Activated CD8-positive, alpha-beta T cell treated with anti-CD3 and anti-CD28 coated beads, Interleukin-2, amount 10 ng/mL, durations not matched to agents 7 days and 5 days (primary cell): ENCODE measurements around the gene MCC. TPM values are rescaled to one million over a fixed set of nuclear protein-coding genes. Genes with fewer than 3 reads are reported as not detected.

ENCODE experiments used
- ATAC-seq: fragments of 150-1000 bp; cut with Tn5 transposase; one replicate; pipeline ENCODE4 v1.10.0; 2021; ENCODE audit warnings: moderate library complexity
- CTCF ChIA-PET: fragments of 350-600 bp; sonication (Branson Sonifier 250); formaldehyde crosslinking; loops from one replicate; lab custom pipeline; 2021; ENCODE audit warnings: antibody characterized with exemption; lab: Charles Lee
- POLR2A ChIA-PET: fragments of 350-600 bp; sonication (Branson Sonifier 250); formaldehyde crosslinking; loops from one replicate; lab custom pipeline; 2021; ENCODE audit warnings: antibody characterized with exemption; lab: Charles Lee
- DNase-seq: peaks from one replicate; pipeline ENCODE4 v3.0.0-alpha.2; 2020
- H3K27ac Mint-ChIP-seq: one replicate; pipeline ENCODE4 v1.8.0; 2021; ENCODE audit warnings: mild to moderate bottlenecking, mixed read lengths
- H3K27me3 Mint-ChIP-seq: one replicate; pipeline ENCODE4 v1.8.0; 2021; ENCODE audit warnings: low read depth, mixed read lengths
- H3K36me3 Mint-ChIP-seq: one replicate; pipeline ENCODE4 v1.8.0; 2021; ENCODE audit warnings: low read depth, mixed read lengths
- H3K4me1 Mint-ChIP-seq: one replicate; pipeline ENCODE4 v1.8.0; 2021; ENCODE audit warnings: low read depth, mixed read lengths
- H3K4me3 Mint-ChIP-seq: one replicate; pipeline ENCODE4 v1.8.0; 2021; ENCODE audit warnings: mild to moderate bottlenecking, mixed read lengths
- H3K9me3 Mint-ChIP-seq: one replicate; pipeline ENCODE4 v1.8.0; 2022; ENCODE audit warnings: mixed read lengths; ENCODE audit not compliant: insufficient read depth
- total RNA-seq, 2 experiments: library from RNA; stranded (reverse); gene quantifications; one replicate each; pipeline ENCODE4 v1.2.3, GENCODE V29; 2021

MCC gene
- total RNA-seq, 2 experiments from 2014 or later: 7.6 to 8.0 TPM

- ATAC-seq: no peak
- Mint-ChIP-seq H3K27ac (no peak overlapping the region), H3K4me3 (no peak overlapping the region), H3K9me3 (no peaks in the 10 kb centered on the region), H3K36me3 (peaks cover 4% of the 10 kb centered on the region), H3K4me1 (no peaks in the 10 kb centered on the region), H3K27me3 (peaks cover 3% of the 10 kb centered on the region)
- DNase-seq: no peak
- ChIA-PET CTCF (interaction anchor here (1.5 kb wide), 1 partner anchor 20 kb away, joined by 4 read pairs; no protein-coding TSS in a partner anchor), POLR2A (interaction anchor here (0.6 kb wide), 1 partner anchor 58 kb away, joined by 3 read pairs; no protein-coding TSS in a partner anchor)
Measured at GRCh38 chr5:113359419-113359818, 128.8 kb downstream of the MCC start.

GRCh38 chr5:113358696-113359095 is 129.6 kb downstream of the MCC start:
- Mint-ChIP-seq H3K4me3 (no peak overlapping the region), H3K27ac (no peak overlapping the region), H3K9me3 (no peaks in the 10 kb centered on the region), H3K27me3 (peaks cover 3% of the 10 kb centered on the region), H3K4me1 (no peaks in the 10 kb centered on the region), H3K36me3 (peaks cover 3% of the 10 kb centered on the region)
- ChIA-PET POLR2A (no interaction called here), CTCF (interaction anchor here (1.5 kb wide), 1 partner anchor 21 kb away, joined by 4 read pairs; no protein-coding TSS in a partner anchor)
- ATAC-seq (no peak), DNase-seq (no peak)

DNA sequence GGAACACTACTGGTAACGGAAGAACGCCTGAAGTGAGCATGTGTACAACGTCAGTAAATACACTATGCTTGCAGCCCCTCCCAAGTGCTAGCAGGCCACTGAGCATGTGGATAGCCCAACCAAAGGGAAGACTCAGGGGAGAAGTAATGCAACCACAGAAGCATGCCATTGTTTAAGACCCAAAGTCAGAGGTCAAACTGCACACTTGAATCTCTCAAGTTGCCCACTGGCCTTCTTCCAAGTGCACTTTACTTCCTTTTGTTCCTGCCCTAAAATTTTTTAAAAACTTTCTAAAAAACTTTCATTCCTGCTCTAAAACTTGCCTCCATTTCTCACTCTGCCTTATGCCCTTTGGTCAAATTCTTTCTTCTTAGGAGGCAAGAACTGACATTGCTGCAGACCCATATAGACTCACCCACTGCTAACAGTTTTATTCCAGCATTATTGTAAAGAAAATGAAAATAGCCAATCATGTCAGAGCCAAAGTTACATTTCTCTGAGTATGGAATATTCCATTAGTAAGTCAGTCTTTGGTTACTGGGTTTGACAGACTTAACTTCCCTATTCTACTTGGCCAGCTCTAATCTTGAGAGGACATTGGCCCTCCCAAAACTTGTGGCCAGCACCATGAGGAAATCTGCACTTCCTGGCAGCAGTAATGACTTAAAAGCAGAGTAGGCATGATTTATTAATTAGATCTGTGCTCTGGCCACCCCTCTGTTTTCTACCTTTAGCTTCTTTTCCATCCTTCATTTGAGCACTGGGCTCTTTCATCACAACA is 130.4 kb downstream of the MCC start:
- ChIA-PET CTCF (interaction anchor here (1.5 kb wide), 1 partner anchor 22 kb away, joined by 4 read pairs; no protein-coding TSS in a partner anchor), POLR2A (no interaction called here)
- no peak for ATAC-seq
- H3K36me3 Mint-ChIP-seq: no peaks in the 10 kb centered on the region
- no peaks in the 10 kb centered on the region for H3K4me1 Mint-ChIP-seq
- no peaks in the 10 kb centered on the region for H3K9me3 Mint-ChIP-seq
- H3K27me3 Mint-ChIP-seq: peaks cover 6% of the 10 kb centered on the region
- H3K4me3 Mint-ChIP-seq: no peak overlapping the region
- no peak for DNase-seq
- H3K27ac Mint-ChIP-seq: no peak overlapping the region

GRCh38 chr5:113356487-113356886 is 131.8 kb downstream of the MCC start:
- no peaks in the 10 kb centered on the region for H3K36me3 Mint-ChIP-seq
- H3K27ac Mint-ChIP-seq: no peak overlapping the region
- ATAC-seq: no peak
- no peak for DNase-seq
- H3K4me1 Mint-ChIP-seq: no peaks in the 10 kb centered on the region
- H3K27me3 Mint-ChIP-seq: peaks cover 7% of the 10 kb centered on the region
- ChIA-PET CTCF (no interaction called here), POLR2A (no interaction called here)
- no peak overlapping the region for H3K4me3 Mint-ChIP-seq
- H3K9me3 Mint-ChIP-seq: no peaks in the 10 kb centered on the region

- no peak overlapping the region for H3K4me3 Mint-ChIP-seq
- H3K27ac Mint-ChIP-seq: no peak overlapping the region
- no peaks in the 10 kb centered on the region for H3K9me3 Mint-ChIP-seq
- DNase-seq (no peak), ATAC-seq (no peak)
- ChIA-PET CTCF (no interaction called here), POLR2A (no interaction called here)
- H3K36me3 Mint-ChIP-seq: no peaks in the 10 kb centered on the region
- H3K4me1 Mint-ChIP-seq: no peaks in the 10 kb centered on the region
- H3K27me3 Mint-ChIP-seq: peaks cover 24% of the 10 kb centered on the region
Measured at GRCh38 chr5:113354055-113354454, 134.2 kb downstream of the MCC start.

DNA sequence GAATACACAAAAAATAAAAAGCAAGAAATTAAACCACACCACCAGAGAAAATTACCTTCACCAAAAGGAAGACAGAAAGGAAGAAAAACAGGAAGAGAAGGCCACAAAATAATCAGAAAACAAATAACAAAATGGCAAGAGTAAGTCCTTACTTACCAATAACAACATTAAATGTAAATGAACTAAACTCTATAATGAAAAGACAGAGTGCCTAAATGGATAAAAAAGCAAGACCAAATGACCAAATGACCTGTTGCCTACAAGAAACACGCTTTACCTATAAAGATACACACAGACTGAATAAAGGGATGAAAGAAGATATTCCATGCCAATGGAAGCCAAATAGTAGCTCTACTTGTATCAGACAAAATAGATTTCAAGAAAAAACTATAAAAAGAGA is 140.7 kb downstream of the MCC start:
- ChIA-PET POLR2A (no interaction called here), CTCF (no interaction called here)
- Mint-ChIP-seq H3K4me3 (no peak overlapping the region), H3K4me1 (no peaks in the 10 kb centered on the region), H3K9me3 (no peaks in the 10 kb centered on the region), H3K36me3 (no peaks in the 10 kb centered on the region), H3K27me3 (peaks cover 43% of the 10 kb centered on the region), H3K27ac (no peak overlapping the region)
- DNase-seq (no peak), ATAC-seq (no peak)

GRCh38 chr5:113344973-113345940 is 143.0 kb downstream of the MCC start:
- POLR2A ChIA-PET: no interaction called here
- CTCF ChIA-PET: interaction anchor here (0.6 kb wide), 1 partner anchor 255 kb away, joined by 3 read pairs; no protein-coding TSS in a partner anchor
- no peaks in the 10 kb centered on the region for H3K36me3 Mint-ChIP-seq

GRCh38 chr5:113343343-113343742 is 144.9 kb downstream of the MCC start:
- Mint-ChIP-seq H3K36me3 (no peaks in the 10 kb centered on the region), H3K27me3 (peaks cover 21% of the 10 kb centered on the region), H3K4me1 (peaks cover 11% of the 10 kb centered on the region), H3K4me3 (no peak overlapping the region), H3K27ac (no peak overlapping the region), H3K9me3 (no peaks in the 10 kb centered on the region)
- no peak for DNase-seq
- ChIA-PET POLR2A (no interaction called here), CTCF (interaction anchor here (2.0 kb wide), 1 partner anchor 36 kb away, joined by 6 read pairs; no protein-coding TSS in a partner anchor)
- ATAC-seq: no peak

More at GRCh38 chr5:113344973-113345940, 143.0 kb downstream of the MCC start:
- ATAC-seq (no peak), DNase-seq (no peak)
- peaks cover 11% of the 10 kb centered on the region for H3K4me1 Mint-ChIP-seq
- no peak overlapping the region for H3K27ac Mint-ChIP-seq
- no peaks in the 10 kb centered on the region for H3K9me3 Mint-ChIP-seq
- peaks cover 36% of the 10 kb centered on the region for H3K27me3 Mint-ChIP-seq
- no peak overlapping the region for H3K4me3 Mint-ChIP-seq

DNA sequence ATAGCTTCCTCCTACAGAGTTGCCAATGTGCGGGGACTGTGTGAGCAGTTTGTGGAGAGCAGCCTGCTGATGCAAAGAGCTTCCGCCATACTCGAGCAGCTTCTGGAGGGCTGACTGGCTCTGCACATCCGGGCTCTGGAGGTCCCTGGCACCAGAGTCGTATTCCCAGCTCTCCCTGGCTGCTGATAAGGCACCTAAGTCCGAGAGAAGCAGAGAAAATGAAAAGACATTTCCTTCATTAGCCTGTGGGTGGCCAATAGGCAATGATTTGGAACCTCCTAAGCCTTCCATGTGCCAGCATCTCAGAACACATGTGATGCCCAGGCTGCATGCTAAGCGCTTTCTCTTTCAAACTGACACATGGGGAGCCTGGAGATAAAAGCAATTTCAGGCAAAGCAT is 147.7 kb downstream of the MCC start:
- peaks cover 30% of the 10 kb centered on the region for H3K4me1 Mint-ChIP-seq
- peaks cover 11% of the 10 kb centered on the region for H3K27me3 Mint-ChIP-seq
- no peak overlapping the region for H3K27ac Mint-ChIP-seq
- ChIA-PET POLR2A (no interaction called here), CTCF (interaction anchor here (1.3 to 2.0 kb wide), 4 partner anchors 11 to 344 kb away, joined by 4 to 7 read pairs (median 4); no protein-coding TSS in a partner anchor)
- ATAC-seq (no peak), DNase-seq (no peak)
- H3K4me3 Mint-ChIP-seq: no peak overlapping the region
- no peaks in the 10 kb centered on the region for H3K9me3 Mint-ChIP-seq
- H3K36me3 Mint-ChIP-seq: no peaks in the 10 kb centered on the region

DNA sequence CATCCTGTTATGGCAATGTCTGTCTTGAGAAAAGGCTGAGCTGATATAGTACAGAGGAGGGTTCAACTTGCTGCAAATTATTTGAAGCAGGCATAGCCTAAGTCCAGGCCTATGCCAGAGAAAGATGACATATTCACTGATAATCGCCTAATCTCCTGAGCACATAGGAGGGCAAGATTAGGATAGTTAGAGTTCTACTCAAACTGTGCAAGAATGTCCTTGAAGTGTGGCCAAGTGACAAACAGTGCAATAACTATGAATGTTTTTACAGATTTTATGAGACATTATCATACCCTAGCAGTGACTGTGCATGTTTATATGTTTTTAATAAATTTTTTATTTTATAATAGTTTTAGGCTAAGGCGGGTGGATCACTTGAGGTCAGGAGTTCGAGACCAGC is 149.6 kb downstream of the MCC start:
- Mint-ChIP-seq H3K9me3 (no peaks in the 10 kb centered on the region), H3K27me3 (peaks cover 10% of the 10 kb centered on the region), H3K36me3 (no peaks in the 10 kb centered on the region), H3K4me1 (peaks cover 38% of the 10 kb centered on the region), H3K4me3 (no peak overlapping the region), H3K27ac (no peak overlapping the region)
- ATAC-seq (no peak), DNase-seq (no peak)
- POLR2A ChIA-PET: no interaction called here
- CTCF ChIA-PET: interaction anchor here (1.1 to 8.3 kb wide), 3 partner anchors 174 to 343 kb away, joined by 3 to 129 read pairs (median 90); partner anchors contain the start of gene YTHDC2

- POLR2A ChIA-PET: no interaction called here
- no peak overlapping the region for H3K4me3 Mint-ChIP-seq
- DNase-seq (no peak), ATAC-seq (no peak)
- H3K36me3 Mint-ChIP-seq: no peaks in the 10 kb centered on the region
- H3K9me3 Mint-ChIP-seq: no peaks in the 10 kb centered on the region
- H3K27ac Mint-ChIP-seq: peak overlapping the region; percentile 48
- H3K4me1 Mint-ChIP-seq: peaks cover 38% of the 10 kb centered on the region
- H3K27me3 Mint-ChIP-seq: peaks cover 10% of the 10 kb centered on the region
- CTCF ChIA-PET: interaction anchor here (1.0 to 8.3 kb wide), 11 partner anchors 13 to 351 kb away, joined by 3 to 129 read pairs (median 6); partner anchors contain the start of gene YTHDC2
Measured at GRCh38 chr5:113337515-113338415, 150.5 kb downstream of the MCC start.
